HUES6 (cell line): ENCODE measurements around the gene TET1.
"Not testable (repeated sequence)": the region's sequence is repeated elsewhere in the genome, so short reads cannot be mapped to it uniquely, and the experiment has no call there.

Experiments used
- H3K27ac ChIP-seq: 2 replicates; pipeline ENCODE4 v1.7.0; 2013; ENCODE audit warnings: low read depth, mild to moderate bottlenecking, low read length, inconsistent platforms
- H3K27me3 ChIP-seq: 2 replicates; pipeline ENCODE4 v1.6.1; 2013; ENCODE audit warnings: low read length; ENCODE audit not compliant: control insufficient read depth, insufficient read depth
- H3K36me3 ChIP-seq: 2 replicates; pipeline ENCODE4 v1.6.1; 2013; ENCODE audit warnings: low read length; ENCODE audit not compliant: control insufficient read depth, insufficient read depth
- H3K4me1 ChIP-seq: 2 replicates; pipeline ENCODE4 v1.6.1; 2013; ENCODE audit warnings: low read length; ENCODE audit not compliant: control insufficient read depth, insufficient read depth
- H3K4me3 ChIP-seq: 2 replicates; pipeline ENCODE4 v1.5.1; 2013; ENCODE audit warnings: low read depth, low read length
- H3K9ac ChIP-seq: one replicate; pipeline ENCODE4 v1.6.1; 2013; ENCODE audit warnings: mild to moderate bottlenecking, low read length
- H3K9me3 ChIP-seq: 2 replicates; pipeline ENCODE4 v1.6.1; 2013; ENCODE audit warnings: low read depth, low read length; ENCODE audit not compliant: control insufficient read depth, insufficient read depth

Gene TET1

GRCh38 chr10:68597407-68597806 lies 37.3 kb downstream of the TET1 start:
- Histone ChIP-seq H3K9ac (no peak overlapping the region), H3K36me3 (peaks cover 17% of the 10 kb centered on the region), H3K4me1 (peaks cover 27% of the 10 kb centered on the region), H3K4me3 (no peak overlapping the region), H3K9me3 (no peaks in the 10 kb centered on the region), H3K27me3 (no peaks in the 10 kb centered on the region), H3K27ac (no peak overlapping the region)

GRCh38 chr10:68598978-68599770 lies 39.0 kb downstream of the TET1 start:
- Histone ChIP-seq H3K27ac (peak overlapping the region; percentile 10; the same call in 1 of the 2 replicates), H3K27me3 (no peaks in the 10 kb centered on the region), H3K36me3 (peaks cover 31% of the 10 kb centered on the region), H3K4me1 (peaks cover 30% of the 10 kb centered on the region), H3K9ac (peak overlapping the region; percentile 75), H3K9me3 (no peaks in the 10 kb centered on the region), H3K4me3 (peak overlapping the region; percentile 46)

- Histone ChIP-seq H3K9ac (peak overlapping the region; percentile 75), H3K9me3 (no peaks in the 10 kb centered on the region), H3K4me3 (peak overlapping the region; percentile 46), H3K4me1 (peaks cover 35% of the 10 kb centered on the region), H3K27me3 (no peaks in the 10 kb centered on the region), H3K36me3 (peaks cover 35% of the 10 kb centered on the region), H3K27ac (peak overlapping the region; percentile 80; the same call in 1 of the 2 replicates)
Observed at GRCh38 chr10:68599771-68600040, 39.6 kb downstream of the TET1 start.

GRCh38 chr10:68600041-68600778 lies 40.1 kb downstream of the TET1 start:
- Histone ChIP-seq H3K27ac (peak overlapping the region; percentile 80), H3K4me1 (peaks cover 35% of the 10 kb centered on the region), H3K9ac (peak overlapping the region; percentile 75)

GRCh38 chr10:68601501-68602265 lies 41.5 kb downstream of the TET1 start:
- no peak overlapping the region for H3K9ac ChIP-seq
- H3K4me3 ChIP-seq: peak overlapping the region; percentile 46; the same call in 1 of the 2 replicates
- peaks cover 35% of the 10 kb centered on the region for H3K4me1 ChIP-seq
- H3K27me3 ChIP-seq: no peaks in the 10 kb centered on the region
- no peaks in the 10 kb centered on the region for H3K9me3 ChIP-seq
- H3K27ac ChIP-seq: no peak overlapping the region
- H3K36me3 ChIP-seq: peaks cover 41% of the 10 kb centered on the region

More at GRCh38 chr10:68600041-68600778, 40.1 kb downstream of the TET1 start:
- Histone ChIP-seq H3K27me3 (no peaks in the 10 kb centered on the region), H3K4me3 (peak overlapping the region; percentile 46), H3K9me3 (no peaks in the 10 kb centered on the region), H3K36me3 (peaks cover 35% of the 10 kb centered on the region)

- no peaks in the 10 kb centered on the region for H3K27me3 ChIP-seq
- no peak overlapping the region for H3K9ac ChIP-seq
- no peak overlapping the region for H3K4me3 ChIP-seq
- peaks cover 46% of the 10 kb centered on the region for H3K36me3 ChIP-seq
- H3K27ac ChIP-seq: no peak overlapping the region
- H3K9me3 ChIP-seq: no peaks in the 10 kb centered on the region
- peaks cover 35% of the 10 kb centered on the region for H3K4me1 ChIP-seq
Observed at GRCh38 chr10:68602434-68602833, 42.3 kb downstream of the TET1 start.

- no peak overlapping the region for H3K4me3 ChIP-seq
- peaks cover 34% of the 10 kb centered on the region for H3K4me1 ChIP-seq
- no peaks in the 10 kb centered on the region for H3K9me3 ChIP-seq
- H3K27ac ChIP-seq: no peak overlapping the region
- H3K36me3 ChIP-seq: peaks cover 46% of the 10 kb centered on the region
- H3K9ac ChIP-seq: no peak overlapping the region
- no peaks in the 10 kb centered on the region for H3K27me3 ChIP-seq
Observed at GRCh38 chr10:68603766-68604165, 43.6 kb downstream of the TET1 start.

GRCh38 chr10:68604441-68604840 lies 44.3 kb downstream of the TET1 start:
- no peak overlapping the region for H3K4me3 ChIP-seq
- no peaks in the 10 kb centered on the region for H3K9me3 ChIP-seq
- no peaks in the 10 kb centered on the region for H3K27me3 ChIP-seq
- no peak overlapping the region for H3K9ac ChIP-seq
- peaks cover 46% of the 10 kb centered on the region for H3K36me3 ChIP-seq
- peaks cover 28% of the 10 kb centered on the region for H3K4me1 ChIP-seq
- no peak overlapping the region for H3K27ac ChIP-seq

GRCh38 chr10:68606918-68607317 lies 46.8 kb downstream of the TET1 start:
- Histone ChIP-seq H3K4me3 (no peak overlapping the region), H3K36me3 (peaks cover 43% of the 10 kb centered on the region), H3K9ac (no peak overlapping the region), H3K9me3 (no peaks in the 10 kb centered on the region), H3K4me1 (peaks cover 8% of the 10 kb centered on the region), H3K27me3 (no peaks in the 10 kb centered on the region), H3K27ac (no peak overlapping the region)

GRCh38 chr10:68610023-68610422 lies 49.9 kb downstream of the TET1 start:
- not testable (repeated sequence) for H3K4me3 ChIP-seq, H3K4me1 ChIP-seq, H3K27me3 ChIP-seq, H3K9ac ChIP-seq, H3K9me3 ChIP-seq, H3K27ac ChIP-seq
- peaks cover 25% of the 10 kb centered on the region for H3K36me3 ChIP-seq

GRCh38 chr10:68611227-68611626 lies 51.1 kb downstream of the TET1 start:
- Histone ChIP-seq H3K4me1 (no peaks in the 10 kb centered on the region), H3K9me3 (no peaks in the 10 kb centered on the region), H3K4me3 (no peak overlapping the region), H3K27ac (no peak overlapping the region), H3K27me3 (no peaks in the 10 kb centered on the region), H3K9ac (no peak overlapping the region), H3K36me3 (peaks cover 27% of the 10 kb centered on the region)
